HG03139 (cell line): ENCODE data around the gene GRID1.
"Not testable (repeated sequence)": the region's sequence is repeated elsewhere in the genome, so short reads cannot be mapped to it uniquely, and the experiment has no call there.

ENCODE experiments used
- ATAC-seq: cut with Tn5 transposase; IDR thresholded peaks from one replicate; pipeline ENCODE4 v1.9.1; 2021; ENCODE audit not compliant: unreplicated experiment

The GRID1 gene

DNA sequence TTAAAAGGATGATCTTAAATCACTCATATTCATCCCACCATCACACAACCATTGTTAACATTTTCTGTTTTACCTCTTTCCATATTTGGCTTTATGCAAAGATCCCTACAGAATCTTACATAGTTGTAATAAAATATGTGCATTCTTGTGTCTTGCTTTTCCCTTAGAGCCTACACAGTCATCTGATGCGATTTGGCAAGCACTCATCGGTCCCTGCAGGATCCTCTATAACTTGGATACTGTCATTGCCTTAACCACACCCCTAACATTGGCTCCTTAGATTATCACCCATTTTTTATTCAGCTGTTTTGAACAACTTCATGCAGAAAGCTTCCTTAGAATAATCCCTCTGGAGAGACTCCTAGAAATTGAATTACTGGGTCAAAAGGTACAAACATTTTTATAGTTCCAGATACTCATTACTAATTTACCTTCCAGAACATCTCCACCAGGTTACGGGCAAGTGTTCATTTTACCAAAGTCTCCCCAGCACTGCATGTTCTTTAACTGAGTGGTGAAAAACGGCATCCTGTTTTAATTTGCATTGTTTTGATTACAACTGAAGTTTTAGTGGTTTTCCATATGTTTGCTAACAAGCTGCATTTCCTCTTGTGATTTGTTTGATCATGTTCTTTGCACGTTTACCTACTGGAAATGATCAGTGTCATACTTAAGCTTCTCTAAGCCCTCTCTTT, 268.3 kb downstream of the GRID1 start:
- ATAC-seq, result no peak

DNA sequence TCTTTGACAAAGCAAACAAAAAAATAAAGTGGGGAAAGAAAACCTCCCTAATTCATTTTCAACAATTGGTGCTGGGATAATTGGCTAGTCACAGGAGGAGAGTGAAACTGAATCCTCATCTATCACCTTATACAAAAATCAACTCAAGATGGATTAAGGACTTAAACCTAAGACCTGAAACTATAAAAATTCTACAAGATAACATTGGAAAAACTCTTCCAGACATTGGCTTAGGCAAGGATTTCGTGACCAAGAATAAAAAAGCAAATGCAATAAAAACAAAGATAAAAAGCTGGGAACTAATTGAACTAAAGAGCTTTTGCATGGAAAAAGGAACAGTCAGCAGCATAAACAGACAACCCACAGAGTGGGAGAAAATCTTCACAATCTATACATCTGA, 271.5 kb downstream of the GRID1 start:
- ATAC-seq, result not testable (repeated sequence)

DNA sequence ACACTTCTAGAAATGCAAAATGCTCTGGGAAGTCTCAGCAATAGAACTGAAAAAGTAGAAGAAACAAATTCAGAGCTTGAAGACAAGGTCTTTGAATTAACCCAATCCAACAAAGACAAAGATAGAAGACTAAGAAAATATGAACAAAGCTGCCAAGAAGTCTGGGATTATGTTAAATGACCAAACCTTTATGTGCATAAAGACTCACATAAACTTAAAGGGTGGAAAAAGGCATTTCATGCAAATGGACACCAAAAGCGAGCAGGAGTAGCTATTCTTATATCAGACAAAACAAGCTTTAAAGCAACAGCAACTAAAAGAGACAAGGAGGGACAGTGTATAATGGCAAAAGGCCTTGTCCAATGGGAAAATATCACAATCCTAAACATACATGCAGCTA, 274.3 kb downstream of the GRID1 start:
- not testable (repeated sequence) for ATAC-seq

DNA sequence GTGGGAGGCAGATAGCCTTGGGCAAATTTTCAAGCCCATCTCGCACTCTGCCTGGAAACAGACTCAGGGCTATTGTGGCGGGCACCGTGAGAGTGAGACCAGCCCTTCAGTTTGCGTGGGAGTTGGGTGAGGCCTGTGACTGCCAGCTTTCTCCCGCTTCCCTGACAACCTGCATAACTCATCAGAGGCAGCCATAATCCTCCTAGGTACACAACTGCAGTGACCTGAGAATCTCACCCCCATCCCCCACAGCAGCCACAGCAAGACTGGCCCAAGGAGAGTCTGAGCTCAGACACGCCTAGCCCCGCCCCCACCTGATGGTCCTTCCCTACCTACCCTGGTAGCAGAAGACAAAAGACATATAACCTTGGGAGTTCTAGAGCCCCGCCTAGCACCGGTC, 275.4 kb downstream of the GRID1 start:
- no peak for ATAC-seq

DNA sequence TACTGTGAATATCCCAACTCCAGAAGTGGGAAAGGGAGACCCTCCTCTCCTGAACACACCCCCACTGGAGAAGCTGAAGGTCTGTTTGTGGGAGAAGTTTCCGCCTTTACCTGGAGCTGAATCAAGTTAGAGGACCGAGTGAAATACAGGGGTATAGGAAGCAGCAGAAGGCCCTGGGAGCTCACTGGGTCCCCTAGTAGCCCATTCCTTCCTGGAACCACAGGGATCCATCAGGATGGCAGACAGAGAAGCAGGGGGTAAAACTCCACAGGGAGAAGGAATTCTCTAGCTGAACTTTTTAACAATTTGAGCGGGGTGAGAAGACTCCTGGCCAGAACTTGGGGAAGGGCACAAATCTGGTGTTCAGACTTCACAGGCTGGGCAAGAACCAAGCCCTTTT, 275.8 kb downstream of the GRID1 start:
- no peak for ATAC-seq

DNA sequence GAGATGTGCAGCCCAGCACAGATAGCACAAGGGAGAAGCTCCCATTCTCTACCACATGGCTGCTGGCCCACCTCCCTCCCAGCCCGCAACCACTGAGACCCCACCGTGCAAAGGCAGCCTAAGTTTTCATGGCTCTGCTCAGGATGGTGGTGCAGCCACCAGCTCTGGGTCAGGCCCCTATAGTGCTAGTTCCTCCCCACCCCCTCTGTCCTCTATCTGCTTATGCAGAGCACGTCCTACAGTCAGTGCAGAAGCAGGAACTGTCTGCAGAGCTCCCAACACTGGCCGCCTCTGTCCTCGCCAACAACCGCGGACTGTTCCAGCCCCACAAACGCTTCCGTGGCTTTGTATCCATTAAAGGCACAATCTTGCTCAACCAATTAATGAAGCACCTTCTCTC, 278.9 kb downstream of the GRID1 start:
- no peak for ATAC-seq

DNA sequence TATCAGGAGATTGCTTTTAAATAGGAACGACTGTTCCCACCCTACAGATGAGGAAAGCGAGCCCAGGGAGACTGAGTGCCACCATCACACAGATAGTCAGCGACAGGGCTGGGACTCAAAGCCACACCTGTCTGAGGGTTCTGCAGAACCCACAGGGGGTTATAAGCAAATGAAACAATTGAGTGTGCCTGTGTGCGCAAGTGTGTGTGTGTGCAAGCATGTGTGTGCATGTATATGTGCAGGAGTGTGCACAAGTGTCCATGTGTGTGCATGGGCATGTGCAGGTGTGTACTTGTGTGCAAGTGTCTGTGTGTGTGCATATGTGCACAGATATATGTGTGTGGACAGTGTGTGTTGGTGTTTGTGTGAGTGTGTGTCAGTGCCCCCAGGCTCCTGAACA, 280.2 kb downstream of the GRID1 start:
- ATAC-seq, result no peak

DNA sequence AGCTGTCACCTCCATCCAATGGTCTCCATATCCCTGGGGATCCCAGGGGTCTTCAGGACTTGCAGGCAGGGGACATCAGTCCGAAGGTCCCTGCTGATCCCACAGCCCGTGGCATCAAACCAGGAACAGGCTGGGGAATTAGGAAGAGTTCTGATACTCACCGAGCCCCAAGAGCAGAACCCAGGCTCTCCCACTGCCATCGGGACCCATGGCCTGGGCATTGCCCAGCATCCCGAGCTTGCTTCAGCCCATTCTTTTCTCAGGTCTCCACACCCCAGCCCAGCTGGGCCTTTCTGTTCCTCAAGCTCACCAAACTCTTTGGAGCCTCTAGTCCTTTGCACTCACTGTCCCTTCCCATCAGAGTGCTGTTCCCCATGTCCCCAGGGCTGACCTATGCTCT, 280.9 kb downstream of the GRID1 start:
- no peak for ATAC-seq

DNA sequence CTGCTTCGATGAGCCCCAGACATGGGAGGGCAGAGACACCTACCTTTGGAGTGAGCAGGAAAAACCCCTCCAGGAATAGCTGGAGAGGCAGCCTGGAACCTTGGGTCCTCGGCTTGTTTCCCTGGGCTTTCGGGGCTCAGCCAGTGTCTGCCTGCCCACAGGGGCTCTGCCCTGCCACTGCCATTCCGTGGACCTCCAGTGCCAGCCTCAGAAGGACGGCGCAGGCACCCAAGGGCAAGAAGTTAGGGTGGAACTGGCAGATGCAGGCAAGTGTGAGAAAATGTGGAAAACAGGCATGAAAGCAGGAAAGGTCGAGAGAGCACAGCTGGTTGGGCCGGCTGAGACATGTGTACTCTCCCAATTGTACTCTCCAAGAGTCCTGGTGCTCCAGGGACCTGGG, 281.5 kb downstream of the GRID1 start:
- ATAC-seq, result no peak

DNA sequence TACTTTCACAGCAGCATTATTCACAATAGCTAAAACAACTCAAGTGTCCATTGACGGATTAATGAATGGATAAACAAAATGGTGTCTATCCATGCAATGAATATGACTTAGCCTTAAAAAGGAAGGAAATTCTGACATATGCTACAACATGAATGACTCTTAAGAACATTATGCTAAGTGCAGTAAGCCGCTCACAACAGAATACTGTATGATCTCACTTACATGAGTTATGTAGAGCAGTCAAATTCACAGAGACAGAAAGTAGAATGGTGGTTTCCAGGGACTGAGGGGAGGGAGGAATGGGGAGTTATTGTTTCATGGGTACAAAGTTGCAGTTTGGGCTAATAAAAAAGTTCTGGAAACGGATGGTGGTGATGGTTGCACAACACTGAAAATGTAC, 282.0 kb downstream of the GRID1 start:
- ATAC-seq, result no peak

DNA sequence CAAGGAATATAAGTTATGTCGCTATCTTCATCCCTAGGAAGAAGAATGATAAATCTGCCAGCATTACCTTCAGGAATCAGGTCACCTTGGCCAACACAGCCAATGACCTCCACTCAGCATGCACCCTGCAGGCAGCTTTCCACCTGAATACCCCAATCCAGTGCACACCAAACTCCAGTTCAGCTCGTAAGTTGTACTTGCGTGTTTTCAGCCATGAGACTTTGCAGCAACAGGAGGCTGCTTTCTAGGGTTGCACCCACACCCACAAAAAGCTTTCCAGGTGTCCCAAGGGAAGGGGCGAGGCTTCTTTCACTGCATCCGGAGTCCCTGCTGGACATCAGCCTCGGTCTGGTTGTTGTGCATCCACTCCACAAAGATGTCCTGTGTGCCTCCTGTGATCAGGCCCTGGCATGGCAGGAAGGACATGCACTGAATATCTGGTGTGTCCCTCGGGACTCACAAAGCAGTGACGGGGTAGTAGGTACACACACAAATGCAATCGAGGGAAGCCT, 282.9 kb downstream of the GRID1 start:
- no peak for ATAC-seq

DNA sequence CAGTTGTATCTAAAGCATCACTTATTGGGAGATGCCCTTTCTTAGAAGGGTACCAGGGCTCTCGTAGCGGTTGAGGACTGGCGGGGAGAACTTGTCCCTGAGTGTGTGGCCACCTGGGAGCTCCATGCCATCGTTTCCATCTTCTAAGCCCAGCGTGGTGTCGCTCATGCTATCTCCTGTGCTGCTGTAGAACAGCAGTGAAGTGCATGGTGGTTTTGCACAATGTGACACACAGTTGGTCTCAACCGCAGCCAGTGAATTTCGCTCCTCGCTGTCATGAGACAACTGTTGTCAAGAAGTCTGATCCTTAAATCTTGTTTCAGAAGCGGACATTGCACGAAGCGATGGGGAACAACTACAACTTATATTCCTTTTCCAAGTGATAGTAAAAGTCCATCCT, 283.4 kb downstream of the GRID1 start:
- ATAC-seq, result no peak

DNA sequence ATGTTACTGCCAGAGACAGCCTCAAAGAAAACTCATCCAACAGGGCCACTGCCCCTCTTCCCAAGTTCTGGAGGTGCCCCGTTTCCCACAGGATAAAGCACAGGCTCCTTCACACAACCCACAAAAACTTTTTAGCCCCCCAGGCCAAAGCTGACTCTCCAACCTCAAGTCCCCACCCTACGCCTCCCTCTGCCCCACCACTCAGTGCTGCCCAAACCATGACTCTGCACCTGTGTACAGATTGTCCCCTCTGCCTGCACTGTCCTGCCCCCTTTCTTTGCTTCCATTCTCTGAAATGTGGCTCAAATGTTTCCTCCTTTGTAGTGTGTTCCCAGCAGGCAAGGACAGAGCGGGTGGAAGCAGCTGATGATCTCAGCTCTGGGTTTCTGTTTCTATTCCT, 284.0 kb downstream of the GRID1 start:
- no peak for ATAC-seq

DNA sequence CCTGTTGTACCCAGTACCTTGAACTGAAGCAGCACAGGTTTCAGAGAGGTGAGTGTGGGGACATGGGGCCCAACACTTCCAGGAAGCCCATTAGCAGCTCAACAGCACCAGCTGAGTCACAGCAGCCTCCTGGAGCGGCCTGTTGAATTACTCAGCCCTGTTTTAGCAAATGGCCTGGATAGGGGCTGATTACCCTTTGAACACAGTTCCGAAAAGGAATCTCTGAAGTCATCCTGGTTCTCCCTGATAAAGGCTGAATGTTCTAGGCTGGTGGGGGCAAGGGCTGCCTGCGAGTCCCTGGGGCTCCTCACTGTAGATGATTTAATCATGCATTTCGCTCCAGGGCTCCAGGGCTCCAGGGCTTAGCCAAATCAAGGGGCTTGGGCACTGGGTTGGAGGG, 287.5 kb downstream of the GRID1 start:
- ATAC-seq, result no peak

DNA sequence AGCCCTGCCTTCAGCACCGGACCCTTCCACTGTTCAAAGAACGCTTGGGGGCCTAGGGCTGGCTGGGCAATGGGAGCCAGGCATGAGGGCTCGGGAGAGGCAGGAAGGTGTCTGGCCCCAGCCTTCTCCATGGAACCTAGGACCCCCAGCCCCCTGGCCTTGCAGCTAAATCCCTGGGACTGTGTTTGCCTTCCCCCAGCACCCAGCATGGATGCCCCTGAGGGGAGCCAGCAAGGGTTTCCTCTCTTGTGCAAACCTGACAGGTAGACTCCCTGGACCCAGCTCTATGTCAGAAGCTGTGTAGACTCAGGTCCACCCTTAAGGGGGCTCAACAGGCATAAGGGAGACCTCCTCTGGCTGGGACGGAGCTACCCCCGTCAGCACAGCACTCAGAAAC, 288.0 kb downstream of the GRID1 start:
- ATAC-seq, result no peak

DNA sequence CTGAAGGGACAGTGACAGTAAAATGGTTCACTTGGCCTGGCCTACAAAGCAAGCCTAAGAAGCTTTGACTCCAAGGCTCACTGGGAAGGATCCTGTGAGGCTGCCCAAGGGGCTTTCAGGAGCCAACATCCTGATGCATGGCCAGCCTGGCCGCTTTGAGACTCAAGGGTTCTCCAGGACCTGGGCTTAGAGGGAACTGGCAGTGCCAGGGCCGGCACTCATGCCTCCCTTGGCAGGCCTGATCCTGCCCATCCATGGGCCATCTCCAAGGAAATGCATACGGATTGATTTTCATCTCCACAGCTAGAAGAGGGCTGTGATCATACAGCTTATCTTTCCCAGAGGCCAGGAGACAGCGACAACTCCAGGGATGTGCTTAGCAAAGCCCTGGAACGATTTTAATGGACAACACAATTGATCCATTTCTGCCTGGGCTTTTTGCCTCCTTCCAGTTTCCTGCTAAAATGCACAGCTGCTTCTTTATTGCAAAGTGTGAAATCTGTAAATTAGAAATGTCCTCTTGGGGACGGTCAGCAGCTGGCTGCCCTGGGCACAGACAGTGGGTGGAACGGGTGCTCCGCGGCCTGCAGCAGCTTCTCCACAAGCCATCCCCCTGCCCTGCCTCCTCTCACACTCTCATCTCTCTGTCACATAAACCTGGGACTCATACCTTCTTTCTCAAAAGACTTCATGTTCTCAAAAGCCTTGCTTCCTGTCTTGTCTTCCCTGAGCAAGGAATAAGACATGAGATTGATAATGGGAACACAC, 288.5 kb downstream of the GRID1 start:
- ATAC-seq, result no peak

DNA sequence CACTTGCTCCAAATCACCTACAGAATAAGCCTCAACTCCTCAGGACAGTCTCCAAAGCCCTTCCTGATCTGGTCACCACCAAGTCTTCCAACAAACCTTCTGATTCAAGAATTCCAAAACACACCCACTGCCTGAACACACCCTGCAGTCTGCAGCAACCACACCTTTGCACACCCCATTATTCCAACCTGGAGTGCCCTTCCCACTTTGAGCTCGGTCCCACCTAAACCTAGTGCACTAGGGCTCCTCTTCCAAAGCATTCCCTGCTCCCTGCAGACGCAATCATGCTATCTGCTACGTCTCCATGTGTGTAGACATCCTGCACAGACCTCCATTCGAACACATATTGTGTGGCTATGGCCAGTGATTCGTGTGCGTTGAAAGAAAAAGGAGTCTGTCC, 289.3 kb downstream of the GRID1 start:
- ATAC-seq, result no peak

DNA sequence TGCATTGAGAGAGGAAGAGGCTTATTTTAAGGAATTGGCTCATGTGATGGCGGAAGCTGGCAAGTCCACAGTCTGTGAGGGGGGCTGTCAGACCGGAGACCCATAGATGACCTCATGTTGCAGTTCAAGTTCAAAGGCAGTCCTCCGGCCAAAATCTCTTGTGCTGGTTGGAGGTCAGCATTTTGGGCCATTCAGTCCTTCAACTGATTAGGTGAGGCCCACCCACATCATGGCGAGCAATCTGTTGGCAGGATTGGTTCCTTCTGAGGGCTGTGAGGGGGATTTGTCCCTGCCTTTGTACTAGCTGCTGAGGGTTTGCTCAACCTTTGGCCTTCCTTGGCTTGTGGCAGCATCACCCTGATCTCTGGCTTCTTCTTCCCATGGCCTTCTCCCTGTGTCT, 290.1 kb downstream of the GRID1 start:
- ATAC-seq, result not testable (repeated sequence)

DNA sequence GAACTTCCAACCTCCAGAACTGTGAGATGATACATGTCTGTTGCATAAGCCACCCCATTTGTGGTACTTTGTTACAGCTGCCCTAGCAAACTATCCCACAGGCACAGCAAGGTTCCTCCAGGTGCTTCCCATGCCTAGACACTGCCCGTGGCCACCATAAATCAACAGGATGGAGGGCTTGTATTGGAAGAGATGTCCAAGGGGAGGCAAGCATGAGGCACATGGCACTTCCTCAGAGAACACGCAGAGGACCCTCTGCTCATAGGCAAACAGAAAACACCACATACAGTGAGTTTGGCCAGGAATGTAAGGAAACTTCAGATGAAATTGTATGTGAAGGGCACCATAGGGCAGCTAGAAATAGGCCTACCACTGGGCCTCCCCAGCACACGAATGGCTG, 291.1 kb downstream of the GRID1 start:
- no peak for ATAC-seq

DNA sequence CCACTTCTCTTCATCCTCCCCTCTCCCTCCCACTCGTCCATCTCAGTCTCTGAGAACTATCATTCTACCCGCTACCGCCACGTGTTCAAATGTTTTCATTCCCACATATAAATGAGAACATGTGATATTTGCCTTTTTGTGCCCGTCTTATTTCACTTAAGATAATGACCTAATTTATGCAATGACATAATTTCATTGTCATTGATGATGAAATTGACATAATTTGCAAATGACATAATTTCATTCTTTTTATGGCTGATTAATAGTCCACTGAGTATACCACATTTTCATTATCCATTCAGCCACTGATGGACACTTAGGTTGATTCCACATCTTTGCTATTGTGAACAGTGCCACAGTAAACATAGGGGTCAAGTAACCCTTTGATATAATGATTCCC, 292.3 kb downstream of the GRID1 start:
- ATAC-seq, result no peak

DNA sequence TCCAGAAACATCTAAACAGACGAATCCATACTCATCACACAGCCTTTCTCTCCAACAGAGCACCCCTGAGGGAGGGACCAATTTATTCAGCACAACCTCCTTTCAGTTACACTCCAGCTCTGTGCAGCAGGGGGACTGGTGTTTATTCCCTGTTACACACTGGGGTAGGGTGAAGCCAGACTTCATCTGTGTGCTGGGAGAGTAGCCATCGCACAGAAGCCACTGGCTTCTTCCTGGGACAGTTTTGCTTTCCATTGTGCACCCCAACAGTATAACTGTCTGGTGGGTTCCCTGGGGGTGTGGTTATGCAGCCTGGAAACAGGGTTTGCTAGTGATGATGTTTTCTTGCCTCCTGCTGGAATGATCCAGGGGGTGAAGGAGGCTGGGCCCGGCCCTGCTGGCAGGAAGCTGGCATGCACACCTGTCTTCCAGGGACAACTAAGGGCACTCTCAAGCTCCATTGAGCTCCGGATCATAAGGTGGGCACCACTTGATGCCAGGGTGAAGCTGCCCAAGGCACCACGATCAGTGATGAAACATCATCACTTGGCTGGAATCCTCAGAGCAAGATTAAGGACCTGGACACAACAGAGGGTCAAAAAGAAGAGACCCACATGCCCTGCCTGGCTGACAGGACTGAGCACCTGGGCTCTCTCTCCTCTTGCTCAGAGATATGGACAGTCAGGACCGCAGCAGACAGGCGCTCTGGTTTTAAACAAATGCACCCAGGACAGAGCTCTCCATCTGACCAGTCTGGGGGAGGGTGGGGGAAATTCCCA, 293.2 kb downstream of the GRID1 start:
- ATAC-seq, result no peak

DNA sequence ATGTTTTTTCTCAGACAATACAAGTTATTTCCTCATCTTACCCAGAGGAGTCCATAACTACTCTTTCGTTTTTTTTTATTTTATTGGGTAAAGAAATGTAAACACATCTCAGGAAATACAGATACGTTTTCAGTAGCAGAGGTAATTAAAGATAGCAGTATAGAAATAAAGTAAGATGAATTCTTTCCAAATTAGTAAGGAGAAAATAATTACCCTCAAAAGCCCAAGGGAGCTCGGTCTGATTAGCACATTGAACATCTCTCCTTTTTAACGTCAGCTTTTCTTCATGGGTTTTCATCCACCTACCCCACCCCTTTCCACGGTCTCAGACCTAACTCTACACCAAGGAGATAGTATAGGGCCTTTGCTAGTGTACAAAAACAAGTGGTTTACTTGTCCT, 294.2 kb downstream of the GRID1 start:
- ATAC-seq, result no peak
